ENCODE results near the gene GTF2I.
"Not testable (repeated sequence)": the region's sequence is repeated elsewhere in the genome, so short reads cannot be mapped to it uniquely, and the experiment has no call there.

The GTF2I gene

DNA sequence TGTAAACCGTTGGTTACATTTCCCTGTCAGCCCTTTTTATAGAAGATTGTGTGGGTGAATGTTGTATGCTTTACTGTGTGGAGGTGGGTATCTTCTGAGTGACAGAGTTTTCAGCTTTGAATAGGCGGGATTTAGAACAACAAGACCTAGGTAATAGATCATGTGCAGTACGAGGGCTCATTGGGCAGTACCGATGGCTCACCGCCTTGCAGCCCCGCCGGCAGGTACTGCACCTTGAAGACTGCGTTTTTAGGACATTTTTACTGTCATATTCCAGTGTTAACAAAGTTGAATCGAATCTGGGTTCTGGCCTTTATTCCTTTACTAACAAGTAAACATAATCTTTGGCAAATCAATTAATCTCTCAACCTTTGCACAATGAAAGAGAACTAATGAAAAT is 60.4 kb downstream of the GTF2I start:
- no peak for FAIRE-seq

DNA sequence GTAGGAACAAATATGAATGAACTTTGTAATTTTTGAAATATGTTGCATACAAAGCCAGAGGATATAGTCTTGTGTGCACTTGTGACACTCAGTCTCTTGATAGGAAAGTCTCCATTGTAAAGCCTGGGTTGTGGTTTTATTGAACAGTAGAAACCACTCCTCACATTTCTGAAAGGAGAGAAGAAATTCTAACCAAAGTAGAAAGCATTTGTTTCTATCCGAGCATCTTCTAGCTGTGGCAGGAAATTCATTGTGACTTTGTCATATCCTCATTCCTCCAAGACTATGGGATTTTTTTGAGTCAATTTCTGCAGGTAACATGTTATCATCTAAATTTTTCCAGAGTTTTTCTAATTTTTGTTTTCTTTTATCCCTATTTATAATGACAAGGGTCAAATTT is 60.8 kb downstream of the GTF2I start:
- no peak for FAIRE-seq

DNA sequence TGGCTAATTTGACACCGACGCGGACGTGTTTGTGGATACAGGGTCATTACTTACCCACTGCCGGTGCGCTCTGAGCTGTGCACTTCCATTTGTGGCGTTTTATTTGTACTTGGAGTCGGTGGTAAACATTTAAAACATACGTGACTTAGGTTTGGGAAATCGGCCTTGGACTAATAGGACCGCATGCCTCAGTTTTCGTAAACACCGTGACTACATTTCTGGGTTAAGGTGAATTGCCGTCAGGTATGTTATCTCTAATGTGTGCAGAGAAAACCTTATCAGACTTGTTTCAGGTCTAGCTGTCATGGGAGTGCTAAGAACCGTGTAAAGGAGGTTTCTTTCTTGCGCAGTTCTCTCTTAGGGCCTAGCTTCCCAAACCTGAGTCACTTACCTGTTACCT is 64.6 kb downstream of the GTF2I start:
- FAIRE-seq, result no peak

- FAIRE-seq, result no peak
Observed at GRCh38 chr7:74725840-74726239, 68.3 kb downstream of the GTF2I start.

DNA sequence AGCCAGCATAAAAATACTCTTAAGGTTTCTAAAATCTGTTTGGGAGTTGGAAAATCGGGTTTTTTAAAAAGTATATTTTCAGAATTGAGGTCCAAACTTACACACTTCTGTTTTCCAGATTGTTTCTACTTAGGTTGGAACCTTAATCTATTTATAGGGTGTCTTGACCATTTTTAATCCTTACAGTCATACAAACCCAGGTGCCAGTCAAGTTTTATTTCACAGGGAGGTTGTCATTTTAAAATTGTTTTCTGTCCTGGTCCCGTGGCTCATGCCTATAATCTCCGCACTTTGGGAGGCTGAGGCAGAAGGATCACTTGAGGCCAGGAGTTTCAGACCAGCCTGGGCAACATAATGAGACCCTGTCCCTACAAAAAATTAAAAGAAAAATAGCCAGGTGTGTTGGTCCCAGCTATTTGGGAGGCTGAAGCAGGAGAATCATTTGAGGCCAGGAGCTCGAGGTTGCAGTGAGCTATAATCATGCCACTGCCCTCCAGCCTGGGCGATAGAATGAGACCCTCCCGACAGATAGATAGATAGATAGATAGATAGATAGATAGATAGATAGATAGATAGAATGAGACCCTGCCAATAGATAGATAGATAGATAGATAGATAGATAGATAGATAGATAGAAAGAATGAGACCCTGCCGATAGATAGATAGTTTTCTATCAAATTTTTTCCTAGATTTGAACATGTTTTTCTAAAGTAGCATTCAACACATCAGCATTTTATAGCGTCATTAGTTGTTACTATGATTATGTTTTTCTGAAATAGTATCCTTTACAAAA is 69.0 kb downstream of the GTF2I start:
- FAIRE-seq, result no peak

DNA sequence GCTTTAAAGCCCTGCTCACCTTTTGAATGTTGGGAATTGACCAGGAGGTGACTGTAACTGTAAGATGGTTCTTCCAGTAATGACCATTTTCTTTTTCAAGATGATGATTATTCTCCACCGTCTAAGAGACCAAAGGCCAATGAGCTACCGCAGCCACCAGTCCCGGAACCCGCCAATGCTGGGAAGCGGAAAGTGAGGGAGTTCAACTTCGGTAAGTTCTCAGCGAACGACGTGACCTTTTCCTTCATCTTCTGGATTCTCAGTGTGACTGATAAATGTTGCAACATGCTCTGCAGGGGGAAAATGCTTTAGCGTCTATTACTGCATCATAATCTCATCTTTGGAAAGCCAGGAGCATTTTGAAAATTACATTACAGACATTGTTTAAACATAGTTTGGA is 71.2 kb downstream of the GTF2I start:
- not testable (repeated sequence) for FAIRE-seq

- FAIRE-seq, result not testable (repeated sequence)
Observed at GRCh38 chr7:74730186-74730585, 72.7 kb downstream of the GTF2I start.

- FAIRE-seq, result not testable (repeated sequence)
Observed at GRCh38 chr7:74739974-74740703, 82.6 kb downstream of the GTF2I start.

DNA sequence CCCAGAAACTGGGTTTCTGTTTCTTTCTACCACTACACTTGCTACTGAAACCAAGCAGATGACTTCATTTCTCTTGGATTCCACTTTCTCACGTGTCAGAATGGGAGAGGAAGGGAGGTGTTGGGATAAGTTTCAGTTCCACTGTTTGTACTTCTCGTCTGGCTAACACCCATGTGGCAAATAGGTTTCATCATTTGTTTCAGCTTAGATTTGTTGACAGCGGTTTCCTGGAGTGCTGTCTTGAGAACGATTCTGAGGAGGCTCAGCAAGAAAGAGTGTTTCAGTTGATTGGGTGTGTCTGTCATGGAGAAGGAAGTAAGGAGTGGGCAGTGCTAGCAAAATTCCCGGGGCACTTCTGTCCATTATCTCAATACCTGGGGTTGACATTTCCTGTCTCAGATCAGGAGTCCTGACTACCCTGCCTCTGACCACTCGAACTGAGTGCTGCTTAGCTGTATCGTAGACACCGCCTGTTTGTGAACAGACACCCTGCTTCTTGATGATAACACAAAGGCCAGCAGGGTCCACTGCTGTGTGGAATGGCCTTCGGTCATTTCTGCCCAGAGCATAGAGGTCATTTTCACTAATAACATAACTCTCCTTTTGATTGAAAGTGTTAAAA is 86.5 kb downstream of the GTF2I start:
- not testable (repeated sequence) for FAIRE-seq

- FAIRE-seq, result not testable (repeated sequence)
Observed at GRCh38 chr7:74753921-74754482, 96.5 kb downstream of the GTF2I start.

DNA sequence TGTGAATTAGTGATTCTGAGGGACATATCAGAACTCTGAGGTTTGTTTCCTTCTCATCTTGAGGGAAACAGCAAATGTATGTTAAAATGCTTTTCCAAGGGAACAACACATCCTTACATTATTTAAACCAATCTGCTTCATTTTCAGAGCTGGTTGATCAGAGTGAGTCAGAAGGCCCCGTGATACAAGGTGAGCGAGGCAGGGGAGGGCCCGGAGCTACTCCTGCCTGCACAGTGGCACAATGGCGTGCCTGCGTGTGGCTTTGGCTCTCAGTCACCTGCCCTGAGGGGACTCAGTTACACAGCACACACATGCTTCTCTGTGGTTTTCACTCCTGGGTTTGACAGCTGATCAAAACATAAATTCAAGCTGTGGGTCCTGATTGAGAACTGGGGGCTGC is 99.2 kb downstream of the GTF2I start:
- not testable (repeated sequence) for FAIRE-seq

- FAIRE-seq, result not testable (repeated sequence)
Observed at GRCh38 chr7:74758268-74758667, 100.8 kb downstream of the GTF2I start.

- not testable (repeated sequence) for FAIRE-seq
Observed at GRCh38 chr7:74758982-74759381, 101.5 kb downstream of the GTF2I start.

- FAIRE-seq, result not testable (repeated sequence)
Observed at GRCh38 chr7:74765205-74765918, 107.8 kb downstream of the GTF2I start.

GRCh38 chr7:74766509-74766908 is 109.0 kb downstream of the GTF2I start:
- FAIRE-seq, result not testable (repeated sequence)

GRCh38 chr7:74766991-74767390 is 109.5 kb downstream of the GTF2I start:
- FAIRE-seq, result not testable (repeated sequence)

GRCh38 chr7:74770062-74770461 is 112.5 kb downstream of the GTF2I start:
- not testable (repeated sequence) for FAIRE-seq

DNA sequence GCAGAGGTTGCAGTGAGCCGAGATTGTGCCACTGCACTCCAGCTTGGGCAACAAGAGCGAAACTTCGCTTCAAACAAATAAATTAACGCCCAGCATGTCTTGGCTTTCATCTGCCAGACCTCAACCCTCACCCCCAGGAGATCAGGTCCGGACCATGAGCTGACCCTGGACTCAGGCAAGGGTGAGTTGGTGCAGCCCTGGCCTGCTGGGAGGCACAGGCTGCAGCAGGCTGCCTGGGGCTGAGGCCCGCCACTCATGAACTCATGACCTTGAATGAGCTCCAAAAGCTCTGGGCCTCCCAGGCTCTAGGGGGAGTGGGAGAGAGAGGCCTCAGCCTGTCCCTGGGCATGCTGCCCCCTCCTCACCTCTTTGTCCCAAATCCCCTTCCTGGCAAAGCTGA is 114.6 kb downstream of the GTF2I start:
- not testable (repeated sequence) for FAIRE-seq

DNA sequence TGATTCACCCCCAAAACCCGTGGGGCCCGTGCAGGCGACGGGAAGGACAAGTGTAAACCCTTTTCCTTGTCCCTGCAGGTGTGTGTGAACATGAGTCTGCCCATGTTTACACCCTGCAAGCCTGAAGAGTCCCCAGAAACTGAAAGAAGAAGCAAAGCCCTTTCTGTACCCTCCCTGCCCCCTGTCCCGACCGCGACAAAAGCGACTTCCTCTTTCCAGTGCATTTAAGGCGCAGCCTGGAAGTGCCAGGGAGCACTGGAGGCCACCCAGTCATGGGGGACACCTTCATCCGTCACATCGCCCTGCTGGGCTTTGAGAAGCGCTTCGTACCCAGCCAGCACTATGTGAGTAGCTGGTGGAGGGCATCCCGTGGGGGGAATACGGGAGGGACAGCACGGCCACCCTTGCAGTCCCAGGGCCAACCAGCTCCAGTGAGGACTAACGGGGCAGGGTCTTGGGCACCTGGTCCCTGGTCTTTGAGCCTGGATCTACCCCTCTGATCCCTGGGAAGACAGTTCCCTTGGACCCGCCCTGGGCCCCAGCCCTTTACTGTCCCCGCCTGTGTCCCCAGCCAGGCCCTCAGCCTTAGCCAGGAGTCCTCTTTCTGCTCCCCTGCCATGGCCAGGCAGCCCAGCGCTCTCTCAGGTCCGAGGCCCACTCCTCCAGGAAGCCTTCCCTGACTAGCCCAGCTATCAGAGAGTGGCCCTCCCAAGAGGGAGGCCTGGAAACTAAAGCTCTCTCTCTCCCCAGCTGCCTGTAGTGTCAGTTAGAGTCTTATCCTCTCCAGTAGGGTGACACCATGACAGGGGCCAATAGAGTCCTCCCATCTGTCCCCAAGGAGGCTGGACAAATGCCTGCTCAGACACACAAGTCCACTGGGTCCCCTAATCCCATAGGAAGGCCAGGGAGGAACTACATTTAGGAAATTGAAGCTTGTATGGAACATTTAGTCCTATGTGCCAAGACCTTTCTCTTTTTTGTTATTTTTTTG is 116.5 kb downstream of the GTF2I start, which contains the start of gene NCF1:
Gene NCF1 (plus strand): TSS at position 252 of the 991 bp plus-strand sequence. CDS start 21 bp downstream, at position 273.
- FAIRE-seq, result not testable (repeated sequence)

DNA sequence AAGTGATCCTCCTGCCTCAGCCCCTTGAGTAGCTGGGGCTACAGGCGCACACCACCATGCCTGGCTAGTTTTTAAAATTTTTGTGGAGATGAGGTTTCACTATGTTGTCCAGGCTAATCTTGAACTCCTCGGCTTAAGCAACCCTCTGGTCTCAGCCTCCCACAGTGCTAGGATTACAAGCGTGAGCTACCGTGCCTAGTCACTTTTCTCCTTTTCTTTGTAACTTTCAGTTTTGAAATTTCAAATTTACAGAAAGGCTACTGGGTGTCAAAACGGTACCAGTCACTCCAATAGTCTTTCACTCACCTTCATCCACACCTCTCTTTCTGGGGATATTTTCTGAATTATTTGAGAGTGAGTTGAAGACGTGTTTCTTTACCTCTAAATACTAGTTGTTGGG is 117.6 kb downstream of the GTF2I start:
- FAIRE-seq, result not testable (repeated sequence)

GRCh38 chr7:74779053-74779452 is 121.5 kb downstream of the GTF2I start:
- FAIRE-seq, result not testable (repeated sequence)
